ENCODE measurements around the gene ZNF71. TPM values are rescaled to one million over a fixed set of nuclear protein-coding genes. Genes with fewer than 3 reads are reported as not detected.

ZNF71 gene
- total RNA-seq, 6 donors from 2014 or later, result 4.0 to 11.5 (median 7.4) TPM

GRCh38 chr19:56642711-56643459 is 47.8 kb downstream of the ZNF71 start, which contains the start of gene SMIM17:
Gene SMIM17 (plus strand): TSS chr19:56643159. CDS start chr19:56645668, 2,509 bp downstream.
- peak in 1 of 2 donors; percentile 17 for ATAC-seq (ENCODE audit: low FRiP score in 2 of 2)
- Histone ChIP-seq H3K4me1 (no peaks in the 10 kb centered on the region), H3K36me3 (no peaks in the 10 kb centered on the region), H3K27ac (no peak within 1 kb of the TSS), H3K9me3 (peaks cover 0 to 36% (median 25%) of the 10 kb centered on the region in 4 donors), H3K4me3 (no peak within 1 kb of the TSS), H3K27me3 (peaks cover 0 to 10% (median 5%) of the 10 kb centered on the region in 4 donors)
- TF ChIP-seq EP300 (IDR thresholded peaks at IDR 0.05) (no peak), POLR2AphosphoS5 (IDR thresholded peaks at IDR 0.05) (no peak), POLR2A (IDR thresholded peaks at IDR 0.05) (no peak)
- TF ChIP-seq, protein P1, sequence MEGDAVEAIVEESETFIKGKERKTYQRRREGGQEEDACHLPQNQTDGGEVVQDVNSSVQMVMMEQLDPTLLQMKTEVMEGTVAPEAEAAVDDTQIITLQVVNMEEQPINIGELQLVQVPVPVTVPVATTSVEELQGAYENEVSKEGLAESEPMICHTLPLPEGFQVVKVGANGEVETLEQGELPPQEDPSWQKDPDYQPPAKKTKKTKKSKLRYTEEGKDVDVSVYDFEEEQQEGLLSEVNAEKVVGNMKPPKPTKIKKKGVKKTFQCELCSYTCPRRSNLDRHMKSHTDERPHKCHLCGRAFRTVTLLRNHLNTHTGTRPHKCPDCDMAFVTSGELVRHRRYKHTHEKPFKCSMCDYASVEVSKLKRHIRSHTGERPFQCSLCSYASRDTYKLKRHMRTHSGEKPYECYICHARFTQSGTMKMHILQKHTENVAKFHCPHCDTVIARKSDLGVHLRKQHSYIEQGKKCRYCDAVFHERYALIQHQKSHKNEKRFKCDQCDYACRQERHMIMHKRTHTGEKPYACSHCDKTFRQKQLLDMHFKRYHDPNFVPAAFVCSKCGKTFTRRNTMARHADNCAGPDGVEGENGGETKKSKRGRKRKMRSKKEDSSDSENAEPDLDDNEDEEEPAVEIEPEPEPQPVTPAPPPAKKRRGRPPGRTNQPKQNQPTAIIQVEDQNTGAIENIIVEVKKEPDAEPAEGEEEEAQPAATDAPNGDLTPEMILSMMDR (IDR thresholded peaks at IDR 0.05), result no peak
- no peak for DNase-seq
- 13 to 18% methylated on average over 25 to 43 of the region's 60 CpGs for WGBS, 2 donors

DNA sequence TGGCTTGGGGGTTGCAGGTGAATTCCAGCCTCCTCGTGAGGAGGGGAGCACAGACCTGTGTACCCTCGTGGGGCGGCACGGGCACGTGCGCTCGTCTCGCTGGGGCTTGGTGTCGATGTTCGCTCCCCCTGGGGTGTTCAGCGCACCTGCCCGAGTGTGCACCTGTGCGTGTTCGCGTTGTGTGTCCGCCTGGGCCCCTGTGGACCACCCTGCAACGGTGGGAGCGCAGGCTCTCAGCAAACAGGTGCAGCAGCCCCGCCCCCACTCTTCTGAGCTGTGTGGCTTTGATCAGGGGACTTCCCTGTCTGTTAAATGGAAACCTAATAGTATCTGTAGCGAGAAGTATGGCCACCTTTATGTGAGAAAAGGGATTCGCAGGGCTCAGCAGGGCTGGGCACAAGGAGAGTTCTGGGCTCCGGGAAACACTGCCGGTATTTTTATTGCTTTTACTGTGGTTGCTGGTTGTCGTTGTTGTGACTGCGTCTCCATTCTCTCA is 48.4 kb downstream of the ZNF71 start:
- Histone ChIP-seq H3K9me3 (peaks cover 0 to 30% (median 23%) of the 10 kb centered on the region in 4 donors), H3K36me3 (no peaks in the 10 kb centered on the region), H3K27ac (no peak overlapping the region), H3K27me3 (peaks cover 0 to 10% (median 5%) of the 10 kb centered on the region in 4 donors), H3K4me3 (no peak overlapping the region), H3K4me1 (no peaks in the 10 kb centered on the region)
- DNase-seq (no peak), ATAC-seq (ENCODE audit: low FRiP score in 2 of 2) (no peak)
- TF ChIP-seq POLR2A (IDR thresholded peaks at IDR 0.05), result no peak
- no peak for TF ChIP-seq POLR2AphosphoS5 (IDR thresholded peaks at IDR 0.05)
- TF ChIP-seq, protein P1 (IDR thresholded peaks at IDR 0.05), result no peak
- WGBS, 2 donors, result 15 to 27% methylated on average over 13 to 23 of the region's 25 CpGs

- Histone ChIP-seq H3K36me3 (no peaks in the 10 kb centered on the region), H3K27ac (no peak overlapping the region), H3K4me1 (no peaks in the 10 kb centered on the region), H3K27me3 (no peaks in the 10 kb centered on the region), H3K4me3 (no peak overlapping the region), H3K9me3 (peaks cover 0 to 5% (median 2%) of the 10 kb centered on the region in 4 donors)
- ATAC-seq (ENCODE audit: low FRiP score in 2 of 2), result no peak
- no peak for TF ChIP-seq POLR2AphosphoS5 (IDR thresholded peaks at IDR 0.05)
- TF ChIP-seq POLR2A (IDR thresholded peaks at IDR 0.05), result no peak
- no peak for TF ChIP-seq EP300 (IDR thresholded peaks at IDR 0.05)
- WGBS, 2 donors, result 75 to 76% methylated on average over 3 of the region's 3 CpGs
- DNase-seq, result no peak
These were observed 59.0 kb downstream of the ZNF71 start for GRCh38 chr19:56654151-56654550.

GRCh38 chr19:56660381-56661107 is 65.4 kb downstream of the ZNF71 start:
- ATAC-seq (ENCODE audit: low FRiP score in 2 of 2) (peak in 1 of 2 donors; percentile 26), DNase-seq (peak in 1 of 2 donors; percentile 78)
- WGBS, 2 donors, result 17 to 26% methylated on average over 22 to 29 of the region's 32 CpGs
- Histone ChIP-seq H3K36me3 (peaks cover 0 to 26% (median 17%) of the 10 kb centered on the region in 4 donors), H3K9me3 (peaks cover 0 to 26% (median 16%) of the 10 kb centered on the region in 4 donors), H3K4me1 (no peaks in the 10 kb centered on the region), H3K4me3 (peak overlapping the region in 2 of 4 donors; percentile 2 to 11), H3K27ac (peak overlapping the region in 1 of 4 donors; percentile 23), H3K27me3 (no peaks in the 10 kb centered on the region)
- TF ChIP-seq, protein P1 (IDR thresholded peaks at IDR 0.05), result peak in 1 of 6 experiments; percentile 6
- no peak for TF ChIP-seq POLR2AphosphoS5 (IDR thresholded peaks at IDR 0.05)
- no peak for TF ChIP-seq EP300 (IDR thresholded peaks at IDR 0.05)

DNA sequence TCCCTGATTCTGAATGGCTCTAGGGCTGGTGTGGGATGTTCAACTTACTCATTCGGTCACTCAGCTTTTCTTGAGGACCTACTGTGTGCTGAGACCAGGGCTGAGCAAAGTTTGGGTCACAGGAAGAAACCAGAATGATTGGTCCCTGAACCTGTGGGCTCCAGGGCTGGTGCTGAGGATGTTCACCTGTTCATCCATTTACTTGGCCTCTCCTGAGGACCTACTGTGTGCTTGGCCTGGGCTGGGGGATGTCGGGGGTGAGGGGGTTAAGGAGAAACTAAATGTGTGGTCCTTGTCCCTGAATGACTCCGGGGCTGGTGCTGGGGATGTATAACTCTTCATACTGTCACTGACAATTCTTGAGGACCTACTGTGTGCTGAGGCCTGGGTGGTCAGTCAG is 66.1 kb downstream of the ZNF71 start:
- TF ChIP-seq EP300 (IDR thresholded peaks at IDR 0.05) (no peak), POLR2AphosphoS5 (IDR thresholded peaks at IDR 0.05) (no peak), POLR2A (IDR thresholded peaks at IDR 0.05) (no peak)
- TF ChIP-seq, protein P1 (IDR thresholded peaks at IDR 0.05), result no peak
- WGBS, 2 donors, result 87 to 97% methylated on average over 3 of the region's 3 CpGs
- Histone ChIP-seq H3K9me3 (peaks cover 0 to 26% (median 16%) of the 10 kb centered on the region in 4 donors), H3K4me3 (no peak overlapping the region), H3K4me1 (no peaks in the 10 kb centered on the region), H3K27ac (no peak overlapping the region), H3K27me3 (no peaks in the 10 kb centered on the region), H3K36me3 (peaks cover 0 to 26% (median 17%) of the 10 kb centered on the region in 4 donors)
- DNase-seq (no peak), ATAC-seq (ENCODE audit: low FRiP score in 2 of 2) (no peak)

Measured in upper lobe of left lung (tissue), 6 donors.